ENCODE data around the gene ZMYM5. TPM values are rescaled to one million over a fixed set of nuclear protein-coding genes. Genes with fewer than 3 reads are reported as not detected.
A peak's percentile ranks its signal among the peaks of the same experiment; 100 is the strongest.
"Not testable (repeated sequence)": the region's sequence is repeated elsewhere in the genome, so short reads cannot be mapped to it uniquely, and the experiment has no call there.

ZMYM5 gene
- 10 to 100 TPM in 1 of 4 donors, 1 to 10 TPM in 3; 7.7 to 12.7 (median 8.5) TPM for total RNA-seq
- polyA plus RNA-seq = 6.7 TPM
- long read RNA-seq, donor 1, partial matches to known transcripts = 0 of 10 reads
- long read RNA-seq, donor 1, other reads (novel, unspliced or antisense) = 5 of 10 reads
- long read RNA-seq, donor 2, partial matches to known transcripts = 0 of 5 reads
- long read RNA-seq, donor 2, other reads (novel, unspliced or antisense) = 0 of 5 reads
- long read RNA-seq, donor 3, transcript ZMYM5-201 (8 exons, 3,268 nt) = major isoform, 15 of 34 reads
- long read RNA-seq, donor 3, partial matches to known transcripts = 13 of 34 reads
- long read RNA-seq, donor 3, other reads (novel, unspliced or antisense) = 4 of 34 reads
- long read RNA-seq, donor 4, partial matches to known transcripts = 0 of 8 reads
- long read RNA-seq, donor 4, other reads (novel, unspliced or antisense) = 3 of 8 reads

DNA sequence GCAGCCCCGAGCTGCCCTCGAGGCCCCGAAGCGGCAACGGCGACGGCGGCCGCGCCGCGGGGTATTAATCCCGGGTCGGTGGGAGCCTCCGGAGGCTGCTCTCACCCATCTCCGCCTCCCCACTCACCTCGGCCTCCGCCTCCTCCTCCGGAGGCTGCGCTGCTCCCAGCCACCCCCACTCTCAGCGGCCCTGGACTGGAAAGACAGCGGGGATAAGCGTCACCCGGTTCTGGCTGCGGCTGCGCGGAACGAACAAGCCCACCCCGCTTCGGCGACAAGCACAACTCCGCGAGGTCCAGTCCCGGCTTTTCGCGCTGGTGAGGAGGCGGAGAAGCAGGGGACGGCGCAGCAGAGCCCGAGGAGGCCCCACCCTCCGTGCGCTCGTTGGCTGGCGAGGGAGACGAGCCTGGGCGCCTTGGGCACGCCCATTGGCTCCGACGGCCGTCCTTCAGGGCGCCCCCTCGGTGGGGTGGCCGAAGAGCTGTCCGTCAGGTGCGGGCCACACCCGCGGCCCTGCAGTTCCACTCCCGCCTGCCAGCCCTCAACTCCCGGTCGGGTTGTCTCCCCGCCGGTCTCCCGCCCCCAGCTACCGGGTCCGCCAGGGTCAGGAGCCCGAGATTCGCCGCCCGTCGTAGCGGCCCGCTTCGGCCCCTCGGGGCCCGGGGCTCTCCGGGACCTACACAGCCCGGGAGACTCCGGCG, at the start of gene ZMYM5:
Gene ZMYM5, minus strand, starts transcription at position 327 of the 701 bp plus-strand sequence. CDS start 11,469 bp downstream, outside the sequence.
- no peaks in the 10 kb centered on the region for H3K9me3 ChIP-seq (ENCODE audit: control insufficient read depth, low read length)
- peak within 1 kb of the TSS; percentile 97 for H3K27ac ChIP-seq (ENCODE audit: low read length)
- peak; percentile 99 to 100 (median 100) for DNase-seq
- H3K27me3 ChIP-seq (ENCODE audit: control insufficient read depth, insufficient read depth) = no peaks in the 10 kb centered on the region
- peak; percentile 98 for ATAC-seq
- peak within 1 kb of the TSS; percentile 93 for H3K4me3 ChIP-seq (ENCODE audit: low read length)
- intact Hi-C loops (cut with DNase I) = loop anchor here in 1 of 4 donors (5.0 kb wide), 1 partner anchor 94 kb away; the partner anchor contains the start of gene ZMYM2
- WGBS = under 1% methylated on average over 79 of the region's 79 CpGs
- H3K4me1 ChIP-seq (ENCODE audit: control insufficient read depth, insufficient read depth, low read length) = peaks cover 2% of the 10 kb centered on the region

DNA sequence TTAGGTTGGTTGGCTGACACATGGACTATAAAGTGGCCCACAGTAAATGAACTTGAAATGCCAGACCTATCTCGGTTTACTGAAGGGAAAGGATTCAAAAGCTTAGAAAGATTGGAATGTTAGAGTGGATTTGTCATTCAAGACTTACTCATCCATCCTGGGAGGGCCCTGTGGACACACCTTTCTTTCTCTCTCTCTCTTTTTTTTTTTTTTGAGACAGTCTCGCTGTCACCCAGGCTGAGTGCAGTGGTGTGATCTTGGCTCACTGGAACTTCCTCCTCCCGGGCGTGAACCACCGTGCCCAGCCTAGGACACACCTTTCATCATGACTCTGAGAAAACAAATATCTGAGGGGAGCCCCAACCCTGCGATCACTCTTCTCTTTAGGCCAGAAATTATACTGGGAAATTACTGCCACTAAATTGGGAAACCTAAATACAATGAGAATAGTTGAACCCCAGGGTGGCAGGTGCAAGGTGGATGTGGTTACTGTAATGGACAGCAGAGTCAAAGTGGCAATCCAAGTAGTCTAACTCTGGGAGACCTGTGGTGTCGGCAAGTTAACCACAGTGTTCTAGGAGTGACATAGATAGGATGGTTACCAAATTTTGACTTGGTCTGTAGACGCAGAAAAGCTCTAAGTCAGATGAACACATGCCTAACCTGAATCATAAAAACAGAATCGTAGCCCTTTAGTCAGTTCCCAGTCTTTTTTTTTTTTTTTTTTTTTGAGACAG, 47.1 kb upstream of the ZMYM5 start:
- H3K4me3 ChIP-seq (ENCODE audit: low read length) = no peak overlapping the region
- intact Hi-C loops (cut with DNase I) = no loop called here
- no peak overlapping the region for H3K27ac ChIP-seq (ENCODE audit: low read length)
- H3K9me3 ChIP-seq (ENCODE audit: control insufficient read depth, low read length) = no peaks in the 10 kb centered on the region
- ATAC-seq = no peak
- H3K27me3 ChIP-seq (ENCODE audit: control insufficient read depth, insufficient read depth) = no peaks in the 10 kb centered on the region
- DNase-seq = no peak
- WGBS = 85% methylated on average over 9 of the region's 9 CpGs
- no peaks in the 10 kb centered on the region for H3K4me1 ChIP-seq (ENCODE audit: control insufficient read depth, insufficient read depth, low read length)

DNA sequence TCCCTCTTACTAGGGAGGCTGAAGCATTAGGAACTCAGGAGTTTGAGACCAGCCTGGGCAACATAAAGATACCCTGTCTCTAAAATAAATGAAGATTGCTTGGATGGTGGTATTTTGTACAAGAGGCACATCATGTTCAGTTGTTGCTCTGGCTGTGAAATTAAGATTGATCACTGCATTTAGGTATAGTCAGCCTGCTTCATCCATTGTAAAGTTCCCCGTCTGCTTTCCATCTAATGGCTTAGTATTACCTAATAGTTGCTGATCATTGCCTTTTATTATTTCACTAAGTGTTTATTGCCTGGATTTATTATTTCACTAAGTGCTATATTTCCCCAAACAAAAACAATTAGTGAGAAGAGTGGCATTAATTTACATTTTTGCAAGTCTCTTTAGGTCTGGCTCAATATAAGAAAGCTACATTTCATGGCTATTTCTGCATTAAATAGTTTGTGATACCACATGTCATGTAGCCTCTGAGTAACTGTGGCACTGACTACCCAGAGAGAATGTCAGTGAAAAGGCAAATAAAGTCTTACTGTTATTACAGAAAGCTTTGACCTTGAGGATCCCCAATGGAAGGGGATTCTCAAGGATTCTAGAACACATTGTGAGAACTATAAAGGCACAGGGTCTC, 45.0 kb upstream of the ZMYM5 start:
- intact Hi-C loops (cut with DNase I) = no loop called here
- no peaks in the 10 kb centered on the region for H3K27me3 ChIP-seq (ENCODE audit: control insufficient read depth, insufficient read depth)
- 81% methylated on average over 1 of the region's 1 CpG for WGBS
- ATAC-seq = no peak
- no peak overlapping the region for H3K4me3 ChIP-seq (ENCODE audit: low read length)
- H3K4me1 ChIP-seq (ENCODE audit: control insufficient read depth, insufficient read depth, low read length) = no peaks in the 10 kb centered on the region
- no peak overlapping the region for H3K27ac ChIP-seq (ENCODE audit: low read length)
- H3K9me3 ChIP-seq (ENCODE audit: control insufficient read depth, low read length) = no peaks in the 10 kb centered on the region
- DNase-seq = no peak

GRCh38 chr13:19905487-19906195, 42.2 kb upstream of the ZMYM5 start:
- H3K27me3 ChIP-seq (ENCODE audit: control insufficient read depth, insufficient read depth); H3K4me1 ChIP-seq (ENCODE audit: control insufficient read depth, insufficient read depth, low read length); intact Hi-C loops (cut with DNase I); ATAC-seq; DNase-seq; H3K27ac ChIP-seq (ENCODE audit: low read length); H3K9me3 ChIP-seq (ENCODE audit: control insufficient read depth, low read length); H3K4me3 ChIP-seq (ENCODE audit: low read length): not testable (repeated sequence)
- 80% methylated on average over 9 of the region's 9 CpGs for WGBS

- Histone ChIP-seq H3K27me3 (ENCODE audit: control insufficient read depth, insufficient read depth) (no peaks in the 10 kb centered on the region), H3K9me3 (ENCODE audit: control insufficient read depth, low read length) (no peaks in the 10 kb centered on the region), H3K4me1 (ENCODE audit: control insufficient read depth, insufficient read depth, low read length) (no peaks in the 10 kb centered on the region), H3K27ac (ENCODE audit: low read length) (no peak overlapping the region), H3K4me3 (ENCODE audit: low read length) (no peak overlapping the region)
- WGBS = 84% methylated on average over 6 of the region's 6 CpGs
- DNase-seq (no peak), ATAC-seq (no peak)
- intact Hi-C loops (cut with DNase I) = no loop called here
Measured at GRCh38 chr13:19890030-19890429, 26.6 kb upstream of the ZMYM5 start.

DNA sequence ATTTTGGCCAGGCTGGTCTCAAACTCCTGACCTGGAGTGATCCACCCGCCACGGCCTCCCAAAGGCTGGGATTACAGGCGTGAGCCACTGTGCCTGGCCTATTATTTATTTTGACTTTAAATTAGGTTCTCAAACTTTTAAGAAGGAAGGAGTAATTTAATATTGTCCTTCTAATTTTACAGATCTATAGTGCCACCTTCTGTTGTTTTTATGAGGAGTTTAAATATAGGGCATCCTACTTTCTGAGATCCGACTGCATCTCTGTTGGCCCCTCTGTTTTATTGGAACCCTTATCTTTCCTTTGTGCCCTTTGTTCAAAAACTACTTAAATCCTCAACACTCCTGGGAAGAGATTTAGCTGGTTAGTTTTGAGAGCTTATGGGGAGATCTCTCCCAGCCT, 25.4 kb upstream of the ZMYM5 start:
- no peak overlapping the region for H3K4me3 ChIP-seq (ENCODE audit: low read length)
- H3K4me1 ChIP-seq (ENCODE audit: control insufficient read depth, insufficient read depth, low read length) = no peaks in the 10 kb centered on the region
- no peaks in the 10 kb centered on the region for H3K27me3 ChIP-seq (ENCODE audit: control insufficient read depth, insufficient read depth)
- H3K9me3 ChIP-seq (ENCODE audit: control insufficient read depth, low read length) = no peaks in the 10 kb centered on the region
- no peak overlapping the region for H3K27ac ChIP-seq (ENCODE audit: low read length)
- WGBS = 38% methylated on average over 4 of the region's 4 CpGs
- intact Hi-C loops (cut with DNase I) = no loop called here
- DNase-seq (no peak), ATAC-seq (no peak)

DNA sequence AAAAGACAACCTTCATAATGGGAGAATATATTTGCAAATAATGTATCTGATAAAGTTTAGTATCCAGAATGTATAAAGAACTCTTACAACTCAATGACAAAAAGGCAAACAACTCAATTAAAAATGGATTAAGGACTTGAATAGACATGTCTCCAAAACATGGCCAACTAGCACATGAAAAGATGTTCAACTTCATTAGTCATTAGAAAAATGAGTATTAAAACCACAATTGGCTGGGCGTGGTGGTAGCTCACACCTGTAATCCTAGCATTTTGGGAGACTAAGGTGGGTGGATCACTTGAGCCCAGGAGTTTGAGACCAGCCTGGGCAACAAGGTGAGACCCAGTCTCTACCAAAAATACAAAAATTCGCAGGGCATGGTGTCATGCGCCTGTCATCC, 18.8 kb upstream of the ZMYM5 start:
- intact Hi-C loops (cut with DNase I) = no loop called here
- ATAC-seq = no peak
- H3K4me3 ChIP-seq (ENCODE audit: low read length) = no peak overlapping the region
- no peaks in the 10 kb centered on the region for H3K27me3 ChIP-seq (ENCODE audit: control insufficient read depth, insufficient read depth)
- H3K27ac ChIP-seq (ENCODE audit: low read length) = no peak overlapping the region
- DNase-seq = no peak
- WGBS = 91% methylated on average over 3 of the region's 3 CpGs
- no peaks in the 10 kb centered on the region for H3K4me1 ChIP-seq (ENCODE audit: control insufficient read depth, insufficient read depth, low read length)
- no peaks in the 10 kb centered on the region for H3K9me3 ChIP-seq (ENCODE audit: control insufficient read depth, low read length)

DNA sequence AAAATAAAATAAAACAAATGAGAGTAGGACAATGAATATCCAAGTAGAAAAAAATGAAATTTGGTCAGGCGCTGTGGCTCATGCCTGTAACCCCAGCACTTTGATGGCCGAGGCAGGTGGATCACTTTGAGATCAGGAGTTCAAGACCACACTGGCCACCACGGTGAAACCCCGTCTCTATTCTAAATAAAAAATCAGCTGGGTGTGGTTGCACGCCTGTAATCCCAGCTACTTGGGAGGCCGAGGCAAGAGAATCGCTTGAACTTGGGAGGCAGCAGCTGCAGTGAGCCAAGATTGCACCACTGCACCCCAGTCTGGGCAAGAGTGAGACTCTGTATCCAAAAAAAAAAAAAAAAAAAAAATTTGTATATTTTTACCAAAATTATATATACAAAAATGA, 18.2 kb upstream of the ZMYM5 start:
- H3K27ac ChIP-seq (ENCODE audit: low read length) = no peak overlapping the region
- no peak overlapping the region for H3K4me3 ChIP-seq (ENCODE audit: low read length)
- WGBS = 96% methylated on average over 7 of the region's 7 CpGs
- no peaks in the 10 kb centered on the region for H3K9me3 ChIP-seq (ENCODE audit: control insufficient read depth, low read length)
- DNase-seq = no peak
- no peaks in the 10 kb centered on the region for H3K4me1 ChIP-seq (ENCODE audit: control insufficient read depth, insufficient read depth, low read length)
- intact Hi-C loops (cut with DNase I) = no loop called here
- ATAC-seq = no peak
- no peaks in the 10 kb centered on the region for H3K27me3 ChIP-seq (ENCODE audit: control insufficient read depth, insufficient read depth)

DNA sequence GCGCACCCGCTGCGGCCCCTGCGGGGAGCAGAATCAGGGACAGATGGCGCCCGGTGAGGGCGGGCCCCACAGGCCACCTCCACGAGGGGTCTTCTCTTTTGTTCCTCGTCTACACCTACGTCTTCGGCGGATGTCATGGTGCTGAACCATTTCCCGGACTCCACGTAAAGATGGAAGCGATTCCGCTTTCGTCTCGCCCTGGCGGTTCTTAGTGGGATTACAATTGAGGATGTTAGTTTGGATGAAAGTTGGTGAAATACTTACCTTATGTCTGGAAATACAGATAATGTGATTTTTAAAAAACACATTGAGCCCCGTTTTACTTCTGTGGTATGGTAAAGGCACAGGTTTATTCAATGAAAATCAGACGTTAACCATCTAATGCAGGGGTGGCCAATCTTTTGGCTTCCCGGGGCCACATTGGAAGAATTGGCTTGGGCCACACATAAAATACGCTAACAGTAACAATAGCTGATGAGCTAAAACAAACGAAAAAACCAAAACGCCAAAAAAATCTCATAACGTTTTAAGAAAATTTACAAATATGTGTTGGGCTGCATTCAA, 1.4 kb upstream of the ZMYM5 start:
- H3K27me3 ChIP-seq (ENCODE audit: control insufficient read depth, insufficient read depth) = no peaks in the 10 kb centered on the region
- DNase-seq (peak in 2 of 3 donors; percentile 55 to 81), ATAC-seq (peak; percentile 0 to 2)
- intact Hi-C loops (cut with DNase I) = loop anchor here in 1 of 4 donors (5.0 kb wide), 1 partner anchor 92 kb away; the partner anchor contains the start of gene ZMYM2
- H3K27ac ChIP-seq (ENCODE audit: low read length) = peak overlapping the region; percentile 97
- WGBS = 14% methylated on average over 26 of the region's 26 CpGs
- peaks cover 2% of the 10 kb centered on the region for H3K4me1 ChIP-seq (ENCODE audit: control insufficient read depth, insufficient read depth, low read length)
- H3K4me3 ChIP-seq (ENCODE audit: low read length) = peak overlapping the region; percentile 60
- H3K9me3 ChIP-seq (ENCODE audit: control insufficient read depth, low read length) = no peaks in the 10 kb centered on the region
